Measurements from ENCODE around the gene CCDC57. TPM values are rescaled to one million over a fixed set of nuclear protein-coding genes. Genes with fewer than 3 reads are reported as not detected.

Gene CCDC57
- total and polyA plus RNA-seq, 2 of the 8 experiments (the other 6 are each of a cell fraction or from before 2014, with no cell fraction given) = 8.4 to 12.9 TPM

DNA sequence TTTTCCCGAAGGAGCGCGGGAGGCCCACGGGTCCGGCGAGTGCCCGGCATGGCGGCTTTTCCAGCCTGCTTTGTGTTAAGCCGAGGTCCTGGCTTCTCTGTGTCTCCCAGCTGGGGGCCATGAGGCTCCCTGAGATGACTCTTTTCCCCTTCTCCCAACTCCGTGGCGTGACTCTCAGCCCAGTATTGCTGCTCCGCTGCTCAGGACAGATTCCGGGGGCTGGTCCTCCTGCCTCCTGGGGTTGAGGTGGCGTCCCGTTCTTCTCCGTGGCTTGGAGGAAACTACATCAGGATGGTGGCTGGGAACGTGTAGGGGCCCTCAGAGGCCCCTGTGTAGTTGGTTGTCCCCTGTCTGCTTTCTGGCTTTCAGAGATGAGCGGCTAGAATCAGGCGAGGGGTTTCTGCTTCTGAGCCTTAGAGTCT lies 160.0 kb downstream of the CCDC57 start (continued):
- TF ChIP-seq, protein P1, sequence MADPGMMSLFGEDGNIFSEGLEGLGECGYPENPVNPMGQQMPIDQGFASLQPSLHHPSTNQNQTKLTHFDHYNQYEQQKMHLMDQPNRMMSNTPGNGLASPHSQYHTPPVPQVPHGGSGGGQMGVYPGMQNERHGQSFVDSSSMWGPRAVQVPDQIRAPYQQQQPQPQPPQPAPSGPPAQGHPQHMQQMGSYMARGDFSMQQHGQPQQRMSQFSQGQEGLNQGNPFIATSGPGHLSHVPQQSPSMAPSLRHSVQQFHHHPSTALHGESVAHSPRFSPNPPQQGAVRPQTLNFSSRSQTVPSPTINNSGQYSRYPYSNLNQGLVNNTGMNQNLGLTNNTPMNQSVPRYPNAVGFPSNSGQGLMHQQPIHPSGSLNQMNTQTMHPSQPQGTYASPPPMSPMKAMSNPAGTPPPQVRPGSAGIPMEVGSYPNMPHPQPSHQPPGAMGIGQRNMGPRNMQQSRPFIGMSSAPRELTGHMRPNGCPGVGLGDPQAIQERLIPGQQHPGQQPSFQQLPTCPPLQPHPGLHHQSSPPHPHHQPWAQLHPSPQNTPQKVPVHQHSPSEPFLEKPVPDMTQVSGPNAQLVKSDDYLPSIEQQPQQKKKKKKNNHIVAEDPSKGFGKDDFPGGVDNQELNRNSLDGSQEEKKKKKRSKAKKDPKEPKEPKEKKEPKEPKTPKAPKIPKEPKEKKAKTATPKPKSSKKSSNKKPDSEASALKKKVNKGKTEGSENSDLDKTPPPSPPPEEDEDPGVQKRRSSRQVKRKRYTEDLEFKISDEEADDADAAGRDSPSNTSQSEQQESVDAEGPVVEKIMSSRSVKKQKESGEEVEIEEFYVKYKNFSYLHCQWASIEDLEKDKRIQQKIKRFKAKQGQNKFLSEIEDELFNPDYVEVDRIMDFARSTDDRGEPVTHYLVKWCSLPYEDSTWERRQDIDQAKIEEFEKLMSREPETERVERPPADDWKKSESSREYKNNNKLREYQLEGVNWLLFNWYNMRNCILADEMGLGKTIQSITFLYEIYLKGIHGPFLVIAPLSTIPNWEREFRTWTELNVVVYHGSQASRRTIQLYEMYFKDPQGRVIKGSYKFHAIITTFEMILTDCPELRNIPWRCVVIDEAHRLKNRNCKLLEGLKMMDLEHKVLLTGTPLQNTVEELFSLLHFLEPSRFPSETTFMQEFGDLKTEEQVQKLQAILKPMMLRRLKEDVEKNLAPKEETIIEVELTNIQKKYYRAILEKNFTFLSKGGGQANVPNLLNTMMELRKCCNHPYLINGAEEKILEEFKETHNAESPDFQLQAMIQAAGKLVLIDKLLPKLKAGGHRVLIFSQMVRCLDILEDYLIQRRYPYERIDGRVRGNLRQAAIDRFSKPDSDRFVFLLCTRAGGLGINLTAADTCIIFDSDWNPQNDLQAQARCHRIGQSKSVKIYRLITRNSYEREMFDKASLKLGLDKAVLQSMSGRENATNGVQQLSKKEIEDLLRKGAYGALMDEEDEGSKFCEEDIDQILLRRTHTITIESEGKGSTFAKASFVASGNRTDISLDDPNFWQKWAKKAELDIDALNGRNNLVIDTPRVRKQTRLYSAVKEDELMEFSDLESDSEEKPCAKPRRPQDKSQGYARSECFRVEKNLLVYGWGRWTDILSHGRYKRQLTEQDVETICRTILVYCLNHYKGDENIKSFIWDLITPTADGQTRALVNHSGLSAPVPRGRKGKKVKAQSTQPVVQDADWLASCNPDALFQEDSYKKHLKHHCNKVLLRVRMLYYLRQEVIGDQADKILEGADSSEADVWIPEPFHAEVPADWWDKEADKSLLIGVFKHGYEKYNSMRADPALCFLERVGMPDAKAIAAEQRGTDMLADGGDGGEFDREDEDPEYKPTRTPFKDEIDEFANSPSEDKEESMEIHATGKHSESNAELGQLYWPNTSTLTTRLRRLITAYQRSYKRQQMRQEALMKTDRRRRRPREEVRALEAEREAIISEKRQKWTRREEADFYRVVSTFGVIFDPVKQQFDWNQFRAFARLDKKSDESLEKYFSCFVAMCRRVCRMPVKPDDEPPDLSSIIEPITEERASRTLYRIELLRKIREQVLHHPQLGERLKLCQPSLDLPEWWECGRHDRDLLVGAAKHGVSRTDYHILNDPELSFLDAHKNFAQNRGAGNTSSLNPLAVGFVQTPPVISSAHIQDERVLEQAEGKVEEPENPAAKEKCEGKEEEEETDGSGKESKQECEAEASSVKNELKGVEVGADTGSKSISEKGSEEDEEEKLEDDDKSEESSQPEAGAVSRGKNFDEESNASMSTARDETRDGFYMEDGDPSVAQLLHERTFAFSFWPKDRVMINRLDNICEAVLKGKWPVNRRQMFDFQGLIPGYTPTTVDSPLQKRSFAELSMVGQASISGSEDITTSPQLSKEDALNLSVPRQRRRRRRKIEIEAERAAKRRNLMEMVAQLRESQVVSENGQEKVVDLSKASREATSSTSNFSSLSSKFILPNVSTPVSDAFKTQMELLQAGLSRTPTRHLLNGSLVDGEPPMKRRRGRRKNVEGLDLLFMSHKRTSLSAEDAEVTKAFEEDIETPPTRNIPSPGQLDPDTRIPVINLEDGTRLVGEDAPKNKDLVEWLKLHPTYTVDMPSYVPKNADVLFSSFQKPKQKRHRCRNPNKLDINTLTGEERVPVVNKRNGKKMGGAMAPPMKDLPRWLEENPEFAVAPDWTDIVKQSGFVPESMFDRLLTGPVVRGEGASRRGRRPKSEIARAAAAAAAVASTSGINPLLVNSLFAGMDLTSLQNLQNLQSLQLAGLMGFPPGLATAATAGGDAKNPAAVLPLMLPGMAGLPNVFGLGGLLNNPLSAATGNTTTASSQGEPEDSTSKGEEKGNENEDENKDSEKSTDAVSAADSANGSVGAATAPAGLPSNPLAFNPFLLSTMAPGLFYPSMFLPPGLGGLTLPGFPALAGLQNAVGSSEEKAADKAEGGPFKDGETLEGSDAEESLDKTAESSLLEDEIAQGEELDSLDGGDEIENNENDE (IDR thresholded peaks at IDR 0.05; ENCODE audit: insufficient replicate concordance, low read length) = no peak
- no peak for TF ChIP-seq TAF7 (optimal IDR thresholded peaks at IDR 0.05; ENCODE audit: borderline replicate concordance, low read depth, low read length)
- no peak for TF ChIP-seq SRF (IDR thresholded peaks at IDR 0.05; ENCODE audit: low read depth, low read length)
- TF ChIP-seq CHD2 (IDR thresholded peaks at IDR 0.05; ENCODE audit: low read length) = no peak
- TF ChIP-seq KDM5A (IDR thresholded peaks at IDR 0.05; ENCODE audit: low read length) = no peak
- TF ChIP-seq TCF12 (IDR thresholded peaks at IDR 0.05; ENCODE audit: low read depth, low read length) = no peak
- TF ChIP-seq TAF1 (IDR thresholded peaks at IDR 0.05; ENCODE audit: low read depth, low read length) = no peak
